Measurements from ENCODE around the gene BMX. TPM values are rescaled to one million over a fixed set of nuclear protein-coding genes. Genes with fewer than 3 reads are reported as not detected.
A peak's percentile ranks its signal among the peaks of the same experiment; 100 is the strongest.

The BMX gene
- not detected in 2 replicates for total RNA-seq
- long read RNA-seq, result 0 reads

- Mint-ChIP-seq H3K9me3 (ENCODE audit: low read depth) (no peaks in the 10 kb centered on the region), H3K4me1 (ENCODE audit: low read depth) (peaks cover 1% of the 10 kb centered on the region), H3K4me3 (ENCODE audit: low read depth) (no peak within 1 kb of the TSS), H3K36me3 (ENCODE audit: insufficient read depth) (no peaks in the 10 kb centered on the region), H3K27me3 (peaks cover 2% of the 10 kb centered on the region), H3K27ac (no peak within 1 kb of the TSS)
- DNase-seq (ENCODE audit: low spot score, unreplicated experiment), result no peak
- TF ChIP-seq, protein P1, sequence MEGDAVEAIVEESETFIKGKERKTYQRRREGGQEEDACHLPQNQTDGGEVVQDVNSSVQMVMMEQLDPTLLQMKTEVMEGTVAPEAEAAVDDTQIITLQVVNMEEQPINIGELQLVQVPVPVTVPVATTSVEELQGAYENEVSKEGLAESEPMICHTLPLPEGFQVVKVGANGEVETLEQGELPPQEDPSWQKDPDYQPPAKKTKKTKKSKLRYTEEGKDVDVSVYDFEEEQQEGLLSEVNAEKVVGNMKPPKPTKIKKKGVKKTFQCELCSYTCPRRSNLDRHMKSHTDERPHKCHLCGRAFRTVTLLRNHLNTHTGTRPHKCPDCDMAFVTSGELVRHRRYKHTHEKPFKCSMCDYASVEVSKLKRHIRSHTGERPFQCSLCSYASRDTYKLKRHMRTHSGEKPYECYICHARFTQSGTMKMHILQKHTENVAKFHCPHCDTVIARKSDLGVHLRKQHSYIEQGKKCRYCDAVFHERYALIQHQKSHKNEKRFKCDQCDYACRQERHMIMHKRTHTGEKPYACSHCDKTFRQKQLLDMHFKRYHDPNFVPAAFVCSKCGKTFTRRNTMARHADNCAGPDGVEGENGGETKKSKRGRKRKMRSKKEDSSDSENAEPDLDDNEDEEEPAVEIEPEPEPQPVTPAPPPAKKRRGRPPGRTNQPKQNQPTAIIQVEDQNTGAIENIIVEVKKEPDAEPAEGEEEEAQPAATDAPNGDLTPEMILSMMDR (IDR thresholded peaks at IDR 0.05; ENCODE audit: unreplicated experiment), result no peak
Measured at GRCh38 chrX:15500497-15500966, at the start of gene BMX. BMX (plus strand) TSS chrX:15500807; CDS start chrX:15508354, 7,547 bp downstream.

DNA sequence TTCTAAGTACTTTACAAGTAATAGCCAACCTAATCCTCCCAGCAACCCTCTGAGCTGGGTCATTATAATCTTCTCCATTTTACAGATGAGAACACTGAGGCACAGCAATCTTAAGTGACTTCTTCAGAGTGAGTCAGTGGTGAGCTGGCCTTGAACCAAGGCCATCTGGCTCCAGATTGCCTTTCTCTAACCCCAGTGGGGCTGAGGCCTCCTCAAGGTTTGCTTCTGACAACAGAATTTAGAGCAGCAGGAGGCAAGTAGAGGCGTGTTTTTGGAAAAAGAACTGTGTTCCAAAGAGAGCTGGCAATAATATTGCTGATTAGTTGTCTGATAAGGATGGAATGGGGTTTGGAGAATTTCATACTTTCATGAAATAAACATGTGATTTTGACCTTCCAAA, 48.7 kb upstream of the BMX start:
- peaks cover 3% of the 10 kb centered on the region for H3K4me1 Mint-ChIP-seq (ENCODE audit: low read depth)
- no peak for DNase-seq (ENCODE audit: low spot score, unreplicated experiment)
- peaks cover 2% of the 10 kb centered on the region for H3K36me3 Mint-ChIP-seq (ENCODE audit: insufficient read depth)
- H3K27me3 Mint-ChIP-seq, result no peaks in the 10 kb centered on the region
- no peak overlapping the region for H3K4me3 Mint-ChIP-seq (ENCODE audit: low read depth)
- TF ChIP-seq, protein P1 (IDR thresholded peaks at IDR 0.05; ENCODE audit: unreplicated experiment), result no peak
- H3K9me3 Mint-ChIP-seq (ENCODE audit: low read depth), result no peaks in the 10 kb centered on the region
- H3K27ac Mint-ChIP-seq, result no peak overlapping the region

DNA sequence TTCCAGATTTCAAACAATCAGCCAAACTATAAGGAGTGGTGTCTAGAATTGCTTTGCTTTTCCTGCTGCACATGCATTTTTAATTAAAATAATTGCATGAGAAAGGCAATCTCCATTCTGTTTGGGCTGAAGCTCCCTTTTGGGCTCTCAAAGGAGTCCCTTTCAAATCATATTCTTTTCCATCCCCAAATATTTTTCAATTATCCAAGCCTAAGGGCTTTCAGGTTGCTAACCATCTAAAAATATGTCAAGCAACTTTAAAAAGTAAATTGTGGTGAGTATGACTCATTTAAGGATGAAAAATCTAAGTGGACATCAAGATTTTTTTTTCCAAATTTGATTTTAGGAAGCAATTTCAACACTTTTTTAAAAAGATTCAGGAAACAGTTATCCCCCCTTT, 35.9 kb upstream of the BMX start:
- TF ChIP-seq, protein P1 (IDR thresholded peaks at IDR 0.05; ENCODE audit: unreplicated experiment), result no peak
- no peaks in the 10 kb centered on the region for H3K36me3 Mint-ChIP-seq (ENCODE audit: insufficient read depth)
- no peak overlapping the region for H3K27ac Mint-ChIP-seq
- no peak for DNase-seq (ENCODE audit: low spot score, unreplicated experiment)
- no peaks in the 10 kb centered on the region for H3K27me3 Mint-ChIP-seq
- H3K4me3 Mint-ChIP-seq (ENCODE audit: low read depth), result no peak overlapping the region
- H3K4me1 Mint-ChIP-seq (ENCODE audit: low read depth), result no peaks in the 10 kb centered on the region
- no peaks in the 10 kb centered on the region for H3K9me3 Mint-ChIP-seq (ENCODE audit: low read depth)

DNA sequence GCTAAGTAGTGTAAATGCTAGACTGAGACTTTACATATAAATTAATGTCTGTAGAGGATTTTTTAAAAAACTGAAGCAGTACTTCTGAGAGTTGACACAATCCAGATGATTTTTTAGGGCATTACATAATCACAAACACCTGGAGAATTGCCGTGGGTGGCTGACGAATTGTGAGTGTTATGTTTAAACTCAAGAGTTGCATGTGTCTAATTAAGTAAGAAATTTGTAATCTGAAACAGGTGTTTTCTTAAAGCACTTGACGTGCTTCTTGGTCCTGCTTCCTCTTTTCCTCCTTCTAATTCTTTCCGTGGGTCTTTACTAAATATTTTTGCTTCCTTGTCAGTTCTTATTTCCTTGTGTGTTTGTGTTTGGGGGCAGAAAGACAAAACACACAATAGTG, 35.3 kb upstream of the BMX start:
- DNase-seq (ENCODE audit: low spot score, unreplicated experiment), result no peak
- TF ChIP-seq, protein P1 (IDR thresholded peaks at IDR 0.05; ENCODE audit: unreplicated experiment), result no peak
- Mint-ChIP-seq H3K9me3 (ENCODE audit: low read depth) (no peaks in the 10 kb centered on the region), H3K4me3 (ENCODE audit: low read depth) (no peak overlapping the region), H3K4me1 (ENCODE audit: low read depth) (no peaks in the 10 kb centered on the region), H3K27ac (no peak overlapping the region), H3K27me3 (no peaks in the 10 kb centered on the region), H3K36me3 (ENCODE audit: insufficient read depth) (no peaks in the 10 kb centered on the region)

- Mint-ChIP-seq H3K36me3 (ENCODE audit: insufficient read depth) (no peaks in the 10 kb centered on the region), H3K9me3 (ENCODE audit: low read depth) (no peaks in the 10 kb centered on the region), H3K4me1 (ENCODE audit: low read depth) (no peaks in the 10 kb centered on the region), H3K4me3 (ENCODE audit: low read depth) (no peak overlapping the region), H3K27ac (no peak overlapping the region), H3K27me3 (no peaks in the 10 kb centered on the region)
- TF ChIP-seq, protein P1 (IDR thresholded peaks at IDR 0.05; ENCODE audit: unreplicated experiment), result peak; percentile 23
- DNase-seq (ENCODE audit: low spot score, unreplicated experiment), result no peak
Measured at GRCh38 chrX:15465896-15466651, 34.5 kb upstream of the BMX start.

All from progenitor cell of endocrine pancreas (in vitro differentiated cells).